ENCODE results near the gene CENPS. TPM values are rescaled to one million over a fixed set of nuclear protein-coding genes. Genes with fewer than 3 reads are reported as not detected.
"Not testable (repeated sequence)": the region's sequence is repeated elsewhere in the genome, so short reads cannot be mapped to it uniquely, and the experiment has no call there.

Gene CENPS
- total and polyA plus RNA-seq, 7 donors = 2.8 to 22.2 (median 15.0) TPM

DNA sequence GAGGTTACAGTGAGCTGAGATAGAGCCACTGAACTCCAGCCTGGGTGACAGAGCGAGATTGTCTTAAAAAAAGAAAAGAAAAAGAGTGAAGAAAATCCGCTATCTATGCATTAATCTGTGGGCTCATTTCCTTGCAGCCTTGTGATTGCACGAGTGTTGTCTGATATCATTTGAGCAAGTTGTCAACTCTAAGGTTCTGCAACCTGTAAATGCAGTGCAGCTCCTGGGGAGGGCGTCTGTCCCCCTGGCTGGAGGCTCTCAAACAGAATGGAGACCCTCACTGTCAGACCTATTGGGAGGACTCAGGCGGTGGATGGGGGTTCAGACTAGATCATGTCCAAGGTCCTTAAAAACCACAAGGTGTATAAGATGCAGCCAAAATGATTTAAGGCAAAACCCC, 25.8 kb downstream of the CENPS start:
- Histone ChIP-seq H3K4me1 (peaks cover 0 to 6% (median 3%) of the 10 kb centered on the region in 4 donors), H3K4me3 (no peak overlapping the region), H3K27ac (no peak overlapping the region), H3K9me3 (no peaks in the 10 kb centered on the region), H3K27me3 (peaks cover 0 to 7% (median 0%) of the 10 kb centered on the region in 3 donors), H3K36me3 (peaks cover 0 to 2% (median under 1%) of the 10 kb centered on the region in 4 donors)
- TF ChIP-seq, protein P1, sequence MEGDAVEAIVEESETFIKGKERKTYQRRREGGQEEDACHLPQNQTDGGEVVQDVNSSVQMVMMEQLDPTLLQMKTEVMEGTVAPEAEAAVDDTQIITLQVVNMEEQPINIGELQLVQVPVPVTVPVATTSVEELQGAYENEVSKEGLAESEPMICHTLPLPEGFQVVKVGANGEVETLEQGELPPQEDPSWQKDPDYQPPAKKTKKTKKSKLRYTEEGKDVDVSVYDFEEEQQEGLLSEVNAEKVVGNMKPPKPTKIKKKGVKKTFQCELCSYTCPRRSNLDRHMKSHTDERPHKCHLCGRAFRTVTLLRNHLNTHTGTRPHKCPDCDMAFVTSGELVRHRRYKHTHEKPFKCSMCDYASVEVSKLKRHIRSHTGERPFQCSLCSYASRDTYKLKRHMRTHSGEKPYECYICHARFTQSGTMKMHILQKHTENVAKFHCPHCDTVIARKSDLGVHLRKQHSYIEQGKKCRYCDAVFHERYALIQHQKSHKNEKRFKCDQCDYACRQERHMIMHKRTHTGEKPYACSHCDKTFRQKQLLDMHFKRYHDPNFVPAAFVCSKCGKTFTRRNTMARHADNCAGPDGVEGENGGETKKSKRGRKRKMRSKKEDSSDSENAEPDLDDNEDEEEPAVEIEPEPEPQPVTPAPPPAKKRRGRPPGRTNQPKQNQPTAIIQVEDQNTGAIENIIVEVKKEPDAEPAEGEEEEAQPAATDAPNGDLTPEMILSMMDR (IDR thresholded peaks at IDR 0.05) = no peak
- TF ChIP-seq EP300 (IDR thresholded peaks at IDR 0.05) (no peak), POLR2AphosphoS5 (IDR thresholded peaks at IDR 0.05) (no peak)
- 92 to 93% methylated on average over 5 of the region's 5 CpGs for WGBS, 2 donors
- DNase-seq = no peak
- intact Hi-C loops (cut with DNase I) = no loop called here

DNA sequence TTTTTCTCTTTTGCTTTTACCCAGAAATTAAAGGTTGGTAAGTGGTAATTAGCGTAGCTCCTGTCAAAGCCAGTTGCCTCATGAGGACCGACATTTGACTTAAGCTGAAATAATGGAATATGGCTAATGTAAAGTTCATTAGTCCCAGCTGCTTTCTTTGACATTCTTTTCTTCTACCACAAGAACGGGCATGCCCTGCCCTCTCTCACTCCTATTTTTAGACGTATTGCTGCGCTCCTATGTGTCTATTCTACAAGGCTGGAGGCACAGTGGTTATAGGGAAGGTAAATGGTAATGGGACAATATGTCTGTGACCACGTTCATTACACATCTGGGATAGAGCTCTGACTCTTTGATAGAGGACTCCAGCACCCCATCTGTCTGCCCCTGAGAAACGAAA, 26.4 kb downstream of the CENPS start:
- peaks cover 0 to under 1% (median 0%) of the 10 kb centered on the region in 3 donors for H3K27me3 ChIP-seq
- H3K9me3 ChIP-seq = no peaks in the 10 kb centered on the region
- intact Hi-C loops (cut with DNase I) = no loop called here
- WGBS, 2 donors = 87 to 90% methylated on average over 7 of the region's 7 CpGs
- DNase-seq = no peak
- peaks cover 0 to 8% (median 5%) of the 10 kb centered on the region in 4 donors for H3K36me3 ChIP-seq
- TF ChIP-seq EP300 (IDR thresholded peaks at IDR 0.05) (no peak), POLR2AphosphoS5 (IDR thresholded peaks at IDR 0.05) (no peak), POLR2A (IDR thresholded peaks at IDR 0.05) (no peak)
- TF ChIP-seq, protein P1 (IDR thresholded peaks at IDR 0.05) = no peak
- no peak overlapping the region for H3K27ac ChIP-seq
- H3K4me3 ChIP-seq = no peak overlapping the region
- no peaks in the 10 kb centered on the region for H3K4me1 ChIP-seq

DNA sequence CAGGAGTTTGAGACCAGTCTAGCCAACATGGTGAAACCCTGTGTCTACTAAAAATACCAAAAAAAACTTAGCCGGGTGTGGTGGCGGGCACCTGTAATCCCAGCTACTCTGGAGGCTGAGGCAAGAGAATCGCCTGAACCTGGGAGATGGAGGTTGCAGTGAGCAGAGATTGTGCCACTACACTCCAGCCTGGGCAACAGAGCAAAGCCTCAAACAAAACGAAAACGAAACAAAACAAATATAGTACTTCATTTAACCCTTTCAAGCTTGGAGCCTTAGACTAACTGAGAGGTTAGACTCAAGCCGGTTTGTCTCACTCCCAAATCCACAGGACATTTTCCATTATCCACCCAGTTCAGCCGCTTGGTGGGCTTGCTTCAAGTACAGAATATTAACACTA, 27.2 kb downstream of the CENPS start:
- intact Hi-C loops (cut with DNase I); H3K27me3 ChIP-seq; H3K4me1 ChIP-seq; DNase-seq; H3K9me3 ChIP-seq; H3K27ac ChIP-seq; H3K4me3 ChIP-seq: not testable (repeated sequence)
- H3K36me3 ChIP-seq = peaks cover 3 to 16% (median 13%) of the 10 kb centered on the region in 4 donors
- WGBS, 2 donors = 67 to 72% methylated on average over 7 of the region's 7 CpGs

DNA sequence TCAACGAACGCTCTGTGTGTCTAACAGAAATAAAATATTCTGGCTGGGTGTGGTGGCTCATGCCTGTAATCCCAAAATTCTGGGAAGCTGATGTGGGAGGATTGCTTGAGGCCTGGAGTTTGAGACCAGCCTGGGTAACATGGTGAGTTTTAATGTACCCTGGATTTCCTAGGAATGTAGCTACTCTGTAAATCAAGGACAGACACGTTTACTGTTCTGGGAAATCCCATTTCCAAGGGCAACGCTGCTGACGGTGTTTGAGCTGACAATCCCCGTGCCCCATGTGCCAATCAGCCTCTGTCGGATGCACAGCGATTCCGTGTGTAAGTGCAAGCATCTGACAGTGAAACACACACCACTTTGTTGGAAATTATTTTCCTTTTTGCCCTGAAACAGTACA, 27.6 kb downstream of the CENPS start:
- Histone ChIP-seq H3K27ac (no peak overlapping the region), H3K4me1 (no peaks in the 10 kb centered on the region), H3K9me3 (no peaks in the 10 kb centered on the region), H3K36me3 (peaks cover 7 to 20% (median 17%) of the 10 kb centered on the region in 4 donors), H3K27me3 (no peaks in the 10 kb centered on the region), H3K4me3 (no peak overlapping the region)
- no peak for DNase-seq
- 78 to 82% methylated on average over 9 of the region's 9 CpGs for WGBS, 2 donors
- intact Hi-C loops (cut with DNase I) = no loop called here
- TF ChIP-seq, protein P1 (IDR thresholded peaks at IDR 0.05) = no peak
- no peak for TF ChIP-seq POLR2A (IDR thresholded peaks at IDR 0.05)
- no peak for TF ChIP-seq POLR2AphosphoS5 (IDR thresholded peaks at IDR 0.05)
- TF ChIP-seq EP300 (IDR thresholded peaks at IDR 0.05) = no peak

DNA sequence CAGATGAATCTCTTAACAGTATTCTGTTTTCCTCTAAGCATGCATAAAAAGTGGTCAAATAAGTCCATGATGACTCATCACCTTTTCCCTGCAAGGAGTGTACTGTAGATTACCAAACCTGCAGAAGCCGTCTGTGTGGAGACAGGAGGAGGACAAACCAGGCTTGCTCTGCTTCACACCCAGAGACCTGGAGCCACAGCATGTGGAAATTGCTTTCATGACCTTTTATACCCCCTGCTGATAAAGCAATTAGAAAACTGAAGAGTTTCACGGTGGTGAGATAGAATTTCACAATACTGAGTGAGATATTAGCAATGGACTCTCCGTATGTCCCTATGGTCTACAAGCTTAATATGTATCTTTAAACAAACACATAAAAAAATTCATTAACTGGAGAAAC, 29.0 kb downstream of the CENPS start:
- intact Hi-C loops (cut with DNase I) = no loop called here
- H3K27ac ChIP-seq = no peak overlapping the region
- H3K4me3 ChIP-seq = no peak overlapping the region
- H3K4me1 ChIP-seq = no peaks in the 10 kb centered on the region
- 44 to 67% methylated on average over 3 of the region's 3 CpGs for WGBS, 2 donors
- H3K9me3 ChIP-seq = no peaks in the 10 kb centered on the region
- H3K36me3 ChIP-seq = peaks cover 14 to 33% (median 22%) of the 10 kb centered on the region in 4 donors
- no peak for TF ChIP-seq POLR2A (IDR thresholded peaks at IDR 0.05)
- TF ChIP-seq, protein P1 (IDR thresholded peaks at IDR 0.05) = no peak
- no peak for TF ChIP-seq EP300 (IDR thresholded peaks at IDR 0.05)
- TF ChIP-seq POLR2AphosphoS5 (IDR thresholded peaks at IDR 0.05) = no peak
- no peaks in the 10 kb centered on the region for H3K27me3 ChIP-seq
- no peak for DNase-seq
